IMR-90 (cell line): ENCODE results near the gene MSH3. TPM values are rescaled to one million over a fixed set of nuclear protein-coding genes. Genes with fewer than 3 reads are reported as not detected.

Experiments
- ATAC-seq: fragments of 200-7000 bp; cut with Tn5 transposase; 2 replicates; pipeline ENCODE4 v1.9.1; 2020; ENCODE audit warnings: low read depth, mild to moderate bottlenecking, moderate library complexity
- BruUV-seq: library from RNA; stranded (reverse); fragments of 400-500 nt; replicated peaks from 2 replicates; lab custom pipeline; 2021; lab: Mats Ljungman, UMichigan
- CTCF ChIA-PET: fragments of 300-600 bp; formaldehyde crosslinking; extraction: SDS; loops from one replicate; lab custom pipeline; 2021; ENCODE audit warnings: antibody characterized with exemption; lab: Yijun Ruan, JAX
- POLR2A ChIA-PET: fragments of 300-600 bp; sonication (Branson Sonifier 250); formaldehyde crosslinking; loops from one replicate; lab custom pipeline; 2022; ENCODE audit warnings: antibody characterized with exemption; ENCODE audit not compliant: unreplicated experiment; lab: Charles Lee
- DNase-seq: peaks from one replicate; pipeline ENCODE4 v3.0.0; 2013
- H2AFZ ChIP-seq: replicated peaks from 2 replicates; pipeline ENCODE3; 2013; ENCODE audit warnings: low read length, mild to moderate bottlenecking; ENCODE audit not compliant: poor library complexity
- H2AK5ac ChIP-seq: 2 replicates; pipeline ENCODE4 v1.6.1; 2013; ENCODE audit warnings: low read depth, low read length, inconsistent platforms
- H2AK9ac ChIP-seq: replicated peaks from 2 replicates; pipeline ENCODE3; 2013; ENCODE audit warnings: mild to moderate bottlenecking, low read depth, low read length, moderate library complexity; ENCODE audit not compliant: poor library complexity
- H2BK120ac ChIP-seq: 2 replicates; pipeline ENCODE4 v1.6.1; 2013; ENCODE audit warnings: low read depth, low read length, inconsistent platforms
- H2BK15ac ChIP-seq: 3 replicates; pipeline ENCODE4 v1.6.1; 2013; ENCODE audit warnings: low read depth, low read length, inconsistent platforms
- H2BK20ac ChIP-seq: 2 replicates; pipeline ENCODE4 v1.6.1; 2013; ENCODE audit warnings: low read depth, mild to moderate bottlenecking, inconsistent platforms, low read length, moderate library complexity
- H2BK5ac ChIP-seq: 2 replicates; pipeline ENCODE4 v1.6.1; 2013; ENCODE audit warnings: mild to moderate bottlenecking, low read depth, low read length, inconsistent platforms; ENCODE audit not compliant: poor library complexity, severe bottlenecking
- H3K14ac ChIP-seq: replicated peaks from 2 replicates; pipeline ENCODE4 v1.6.1; 2013; ENCODE audit warnings: low read depth, low read length, inconsistent platforms
- H3K18ac ChIP-seq: 2 replicates; pipeline ENCODE4 v1.6.1; 2013; ENCODE audit warnings: low read depth, low read length, control low read depth
- H3K23ac ChIP-seq: 2 replicates; pipeline ENCODE4 v1.6.1; 2013; ENCODE audit warnings: low read depth, low read length, inconsistent platforms
- H3K27ac ChIP-seq: 2 replicates; pipeline ENCODE4 v1.5.1; 2013; ENCODE audit warnings: mild to moderate bottlenecking, control low read depth, low read length; ENCODE audit not compliant: insufficient read depth
- H3K27me3 ChIP-seq: 2 replicates; pipeline ENCODE4 v1.6.1; 2013; ENCODE audit warnings: low read length; ENCODE audit not compliant: control insufficient read depth, insufficient read depth
- H3K36me3 ChIP-seq: 2 replicates; pipeline ENCODE4 v1.6.1; 2013; ENCODE audit warnings: low read length, mixed read lengths; ENCODE audit not compliant: control insufficient read depth, insufficient read depth
- H3K4ac ChIP-seq: 2 replicates; pipeline ENCODE4 v1.6.1; 2013; ENCODE audit warnings: low read depth, low read length, inconsistent platforms
- H3K4me1 ChIP-seq: 2 replicates; pipeline ENCODE4 v1.6.1; 2013; ENCODE audit warnings: low read length, mixed read lengths; ENCODE audit not compliant: control insufficient read depth, insufficient read depth
- H3K4me2 ChIP-seq: 2 replicates; pipeline ENCODE4 v1.6.1; 2013; ENCODE audit warnings: low read depth, mild to moderate bottlenecking, control low read depth, low read length, moderate library complexity
- H3K4me3 ChIP-seq: 2 replicates; pipeline ENCODE4 v1.5.1; 2013; ENCODE audit warnings: low read depth, mild to moderate bottlenecking, control low read depth, low read length, moderate library complexity; ENCODE audit not compliant: insufficient read depth
- H3K56ac ChIP-seq: 2 replicates; pipeline ENCODE4 v1.6.1; 2013; ENCODE audit warnings: low read length, inconsistent platforms; ENCODE audit not compliant: insufficient read depth; ENCODE audit errors: extremely low read depth
- H3K79me1 ChIP-seq, 2 experiments: 2 replicates each; pipeline ENCODE4 v1.6.1; 2013; ENCODE audit warnings: low read length in 2 of 2, inconsistent platforms in 1 of 2, low read depth in 1 of 2
- H3K9ac ChIP-seq: 2 replicates; pipeline ENCODE4 v1.6.1; 2013; ENCODE audit warnings: low read depth, low read length, control low read depth
- H3K9me1 ChIP-seq: 2 replicates; pipeline ENCODE4 v1.6.1; 2013; ENCODE audit warnings: low read length, inconsistent platforms; ENCODE audit not compliant: insufficient read depth
- H3K9me3 ChIP-seq: 2 replicates; pipeline ENCODE4 v1.6.1; 2013; ENCODE audit warnings: low read length; ENCODE audit not compliant: control insufficient read depth, insufficient read depth
- H4K20me1 ChIP-seq: 2 replicates; pipeline ENCODE4 v1.6.1; 2013; ENCODE audit warnings: low read length, inconsistent platforms; ENCODE audit not compliant: insufficient read depth
- H4K5ac ChIP-seq: 2 replicates; pipeline ENCODE4 v1.6.1; 2013; ENCODE audit warnings: mild to moderate bottlenecking, low read depth, low read length, control low read depth
- H4K8ac ChIP-seq, 2 experiments: 2 replicates each; pipeline ENCODE4 v1.6.1; 2013; ENCODE audit warnings: low read depth in 2 of 2, low read length in 2 of 2, control low read depth in 1 of 2, inconsistent platforms in 1 of 2
- H4K91ac ChIP-seq: 2 replicates; pipeline ENCODE4 v1.6.1; 2013; ENCODE audit warnings: low read depth, low read length, inconsistent platforms; ENCODE audit not compliant: insufficient read depth
- BHLHE40 ChIP-seq: fragments of 150-350 bp; IDR thresholded peaks from 2 replicates; pipeline ENCODE4 v1.6.1; 2016; ENCODE audit warnings: mild to moderate bottlenecking, low read depth, low read length
- CEBPB ChIP-seq: IDR thresholded peaks from 2 replicates; pipeline ENCODE4 v1.6.1; 2012; ENCODE audit warnings: low read depth, low read length, improper control_type of control experiment
- ELK1 ChIP-seq: fragments of 150-350 bp; IDR thresholded peaks from 2 replicates; pipeline ENCODE4 v1.6.1; 2016; ENCODE audit warnings: low read depth, mild to moderate bottlenecking, low read length, moderate library complexity, borderline replicate concordance
- FOS ChIP-seq: fragments of 150-350 bp; IDR thresholded peaks from 2 replicates; pipeline ENCODE4 v1.6.1; 2016; ENCODE audit warnings: low read depth, low read length
- MAFK ChIP-seq: IDR thresholded peaks from 2 replicates; pipeline ENCODE4 v1.6.1; 2012; ENCODE audit warnings: low read depth, low read length, improper control_type of control experiment
- MAZ ChIP-seq: IDR thresholded peaks from 2 replicates; pipeline ENCODE4 v1.6.1; 2012; ENCODE audit warnings: low read depth, mild to moderate bottlenecking, low read length, improper control_type of control experiment, moderate library complexity, borderline replicate concordance
- MXI1 ChIP-seq: IDR thresholded peaks from 2 replicates; pipeline ENCODE4 v1.6.1; 2012; ENCODE audit warnings: low read depth, mild to moderate bottlenecking, low read length, moderate library complexity, borderline replicate concordance
- NFE2L2 ChIP-seq: fragments of 150-350 bp; IDR thresholded peaks from 2 replicates; pipeline ENCODE4 v1.6.1; 2016; ENCODE audit warnings: low read depth, mild to moderate bottlenecking, low read length
- RAD21 ChIP-seq: IDR thresholded peaks from 2 replicates; pipeline ENCODE4 v1.6.1; 2012; ENCODE audit warnings: low read length, improper control_type of control experiment
- RCOR1 ChIP-seq: IDR thresholded peaks from 2 replicates; pipeline ENCODE4 v1.6.1; 2012; ENCODE audit warnings: mild to moderate bottlenecking, low read length, improper control_type of control experiment; ENCODE audit not compliant: insufficient replicate concordance
- RFX5 ChIP-seq: IDR thresholded peaks from 2 replicates; pipeline ENCODE4 v1.8.0; 2012; ENCODE audit warnings: low read depth, mild to moderate bottlenecking, low read length, moderate library complexity
- SMC3 ChIP-seq: fragments of 150-350 bp; IDR thresholded peaks from 2 replicates; pipeline ENCODE4 v1.6.1; 2016; ENCODE audit warnings: low read depth, mild to moderate bottlenecking, antibody characterized with exemption, low read length, moderate library complexity
- USF2 ChIP-seq: fragments of 150-350 bp; IDR thresholded peaks from 2 replicates; pipeline ENCODE4 v1.6.1; 2017; ENCODE audit warnings: mild to moderate bottlenecking, antibody characterized with exemption, low read length, low read depth
- WGBS, 2 experiments: methylation state at CpG; one replicate each; pipeline versions ENCODE4 v1.1.5 to v1.1.7; 2013; ENCODE audit warnings: missing lambda C conversion rate in 2 of 2; ENCODE audit not compliant: insufficient read length in 1 of 2; ENCODE audit errors: extremely low coverage in 2 of 2; 5-methylcytosine and 5-hydroxymethylcytosine counted together
- dilution Hi-C: fragments of 300-500 bp; cut with HindIII; formaldehyde crosslinking; loops from one replicate; pipeline ENCODE4 v1.14.3; 2018; ENCODE audit warnings: low sequenced_read_pairs; ENCODE audit not compliant: unreplicated experiment
- in situ Hi-C: fragments of 300-500 bp; cut with MboI; formaldehyde crosslinking; loops from 3 replicates; pipeline ENCODE4 v1.14.3; 2019; ENCODE audit warnings: low sequenced_read_pairs, inconsistent platforms, mixed read lengths
- intact Hi-C: fragments of 100-400 bp; cut with micrococcal nuclease; formaldehyde crosslinking; loops from 2 replicates; pipeline ENCODE4 v1.10.0; 2022
- polyA plus RNA-seq, 3 experiments: library from polyadenylated mRNA; depleted of rRNA; stranded (reverse); fragments of >200 nt; gene quantifications; 2 replicates each; pipeline ENCODE4 v1.2.3, GENCODE V29; 2012; ENCODE audit warnings: low replicate concordance in 1 of 3
- total RNA-seq: library from RNA; depleted of rRNA; stranded (reverse); fragments of >200 nt; gene quantifications from 2 replicates; pipeline ENCODE4 v1.2.3, GENCODE V29; 2012

The MSH3 gene
- total and polyA plus RNA-seq, 2 of the 4 experiments (the other 2 are of a cell fraction) = 4.6 to 13.3 TPM

- no peak for DNase-seq
- Histone ChIP-seq H3K36me3 (peaks cover 8% of the 10 kb centered on the region), H3K18ac (no peak overlapping the region), H2BK5ac (no peak overlapping the region), H2BK15ac (no peak overlapping the region), H3K56ac (no peak overlapping the region), H3K4me3 (no peak overlapping the region), H3K79me1 (no peaks in the 10 kb centered on the region), H3K23ac (no peak overlapping the region), H2AFZ (no peak overlapping the region), H2AK9ac (no peak overlapping the region), H4K5ac (no peak overlapping the region), H3K14ac (no peak overlapping the region), H4K8ac (no peak overlapping the region), H2BK120ac (no peak overlapping the region), H3K4me1 (peaks cover 5% of the 10 kb centered on the region; the same call in 1 of the 2 replicates), H3K27me3 (no peaks in the 10 kb centered on the region), H3K9ac (no peak overlapping the region), H3K27ac (no peak overlapping the region), H2AK5ac (no peak overlapping the region), H4K20me1 (no peaks in the 10 kb centered on the region), H3K4me2 (no peak overlapping the region), H4K91ac (no peak overlapping the region), H3K4ac (no peak overlapping the region), H3K9me1 (peaks cover 3% of the 10 kb centered on the region; the same call in 1 of the 2 replicates), H2BK20ac (no peak overlapping the region), H3K9me3 (no peaks in the 10 kb centered on the region)
- in situ Hi-C loops (no loop called here), intact Hi-C loops (no loop called here), dilution Hi-C loops (no loop called here)
- no peak for ATAC-seq
- ChIA-PET POLR2A (no interaction called here), CTCF (no interaction called here)
- no TSS peak for BruUV-seq
- no CpG with 5 or more reads among the region's 3 CpGs for WGBS, 2 experiments
- TF ChIP-seq MAZ (no peak), NFE2L2 (no peak), USF2 (no peak), RFX5 (no peak), MXI1 (no peak), FOS (no peak), SMC3 (no peak), RCOR1 (no peak), CEBPB (no peak), RAD21 (no peak), BHLHE40 (no peak), MAFK (no peak), ELK1 (no peak)
Observed at GRCh38 chr5:80870442-80870841, 216.0 kb downstream of the MSH3 start.
